ENCODE data around the gene PPP1R16B. TPM values are rescaled to one million over a fixed set of nuclear protein-coding genes. Genes with fewer than 3 reads are reported as not detected.
A peak's percentile ranks its signal among the peaks of the same experiment; 100 is the strongest.

The PPP1R16B gene
- polyA plus RNA-seq, 4 donors: 0.89 to 11.9 (median 3.7) TPM

GRCh38 chr20:38842026-38842425 is 36.5 kb downstream of the PPP1R16B start:
- WGBS, 3 donors: 49 to 86% (median 75%) methylated on average over 1 of the region's 1 CpG
- H3K27ac ChIP-seq (ENCODE audit: low read depth in 1 of 3, low read length in 2 of 3): peak overlapping the region in 2 of 3 donors; percentile 36 to 76
- DNase-seq (peak in 1 of 2 donors; percentile 21), FAIRE-seq (no peak)
- peaks cover 0 to 6% (median 0%) of the 10 kb centered on the region in 3 donors for H3K4me1 ChIP-seq (ENCODE audit: control insufficient read depth in 3 of 3, insufficient read depth in 2 of 3, low read depth in 1 of 3, low read length in 2 of 3)
- no peak overlapping the region for H3K4me3 ChIP-seq (ENCODE audit: low read depth in 1 of 3, low read length in 3 of 3)
- no peaks in the 10 kb centered on the region for H3K9me3 ChIP-seq (ENCODE audit: control insufficient read depth in 2 of 2, insufficient read depth in 1 of 2, low read depth in 1 of 2, low read length in 1 of 2)
- peaks cover 0 to 4% (median 0%) of the 10 kb centered on the region in 3 donors for H3K27me3 ChIP-seq (ENCODE audit: control insufficient read depth in 3 of 3, insufficient read depth in 3 of 3, low read length in 3 of 3)
- no peaks in the 10 kb centered on the region for H3K36me3 ChIP-seq (ENCODE audit: control insufficient read depth in 3 of 3, insufficient read depth in 2 of 3, low read depth in 1 of 3, low read length in 3 of 3)

- FAIRE-seq (no peak), DNase-seq (no peak)
- Histone ChIP-seq H3K4me1 (ENCODE audit: control insufficient read depth in 3 of 3, insufficient read depth in 2 of 3, low read depth in 1 of 3, low read length in 2 of 3) (peaks cover 0 to 6% (median 0%) of the 10 kb centered on the region in 3 donors), H3K4me3 (ENCODE audit: low read depth in 1 of 3, low read length in 3 of 3) (no peak overlapping the region), H3K36me3 (ENCODE audit: control insufficient read depth in 3 of 3, insufficient read depth in 2 of 3, low read depth in 1 of 3, low read length in 3 of 3) (no peaks in the 10 kb centered on the region), H3K27ac (ENCODE audit: low read depth in 1 of 3, low read length in 2 of 3) (no peak overlapping the region), H3K27me3 (ENCODE audit: control insufficient read depth in 3 of 3, insufficient read depth in 3 of 3, low read length in 3 of 3) (peaks cover 0 to 4% (median 0%) of the 10 kb centered on the region in 3 donors), H3K9me3 (ENCODE audit: control insufficient read depth in 2 of 2, insufficient read depth in 1 of 2, low read depth in 1 of 2, low read length in 1 of 2) (no peaks in the 10 kb centered on the region)
- 50 to 75% (median 58%) methylated on average over 1 of the region's 1 CpG for WGBS, 3 donors
Measured at GRCh38 chr20:38842558-38842981, 37.1 kb downstream of the PPP1R16B start.

GRCh38 chr20:38843346-38843745 is 37.8 kb downstream of the PPP1R16B start:
- H3K4me1 ChIP-seq (ENCODE audit: control insufficient read depth in 3 of 3, insufficient read depth in 2 of 3, low read depth in 1 of 3, low read length in 2 of 3): peaks cover 0 to 6% (median 0%) of the 10 kb centered on the region in 3 donors
- 42 to 56% (median 55%) methylated on average over 3 of the region's 3 CpGs for WGBS, 3 donors
- no peaks in the 10 kb centered on the region for H3K9me3 ChIP-seq (ENCODE audit: control insufficient read depth in 2 of 2, insufficient read depth in 1 of 2, low read depth in 1 of 2, low read length in 1 of 2)
- H3K27ac ChIP-seq (ENCODE audit: low read depth in 1 of 3, low read length in 2 of 3): peak overlapping the region in 1 of 3 donors; percentile 36
- H3K36me3 ChIP-seq (ENCODE audit: control insufficient read depth in 3 of 3, insufficient read depth in 2 of 3, low read depth in 1 of 3, low read length in 3 of 3): no peaks in the 10 kb centered on the region
- peaks cover 0 to 4% (median 0%) of the 10 kb centered on the region in 3 donors for H3K27me3 ChIP-seq (ENCODE audit: control insufficient read depth in 3 of 3, insufficient read depth in 3 of 3, low read length in 3 of 3)
- DNase-seq (no peak), FAIRE-seq (no peak)
- no peak overlapping the region for H3K4me3 ChIP-seq (ENCODE audit: low read depth in 1 of 3, low read length in 3 of 3)

GRCh38 chr20:38844963-38845362 is 39.5 kb downstream of the PPP1R16B start:
- Histone ChIP-seq H3K4me1 (ENCODE audit: control insufficient read depth in 3 of 3, insufficient read depth in 2 of 3, low read depth in 1 of 3, low read length in 2 of 3) (peaks cover 0 to 6% (median 0%) of the 10 kb centered on the region in 3 donors), H3K27ac (ENCODE audit: low read depth in 1 of 3, low read length in 2 of 3) (no peak overlapping the region), H3K36me3 (ENCODE audit: control insufficient read depth in 3 of 3, insufficient read depth in 2 of 3, low read depth in 1 of 3, low read length in 3 of 3) (no peaks in the 10 kb centered on the region), H3K4me3 (ENCODE audit: low read depth in 1 of 3, low read length in 3 of 3) (no peak overlapping the region), H3K27me3 (ENCODE audit: control insufficient read depth in 3 of 3, insufficient read depth in 3 of 3, low read length in 3 of 3) (peaks cover 0 to 4% (median 0%) of the 10 kb centered on the region in 3 donors), H3K9me3 (ENCODE audit: control insufficient read depth in 2 of 2, insufficient read depth in 1 of 2, low read depth in 1 of 2, low read length in 1 of 2) (no peaks in the 10 kb centered on the region)
- DNase-seq (no peak), FAIRE-seq (no peak)
- 54 to 66% (median 64%) methylated on average over 4 of the region's 4 CpGs for WGBS, 3 donors

- FAIRE-seq: no peak
Measured at GRCh38 chr20:38847840-38848239, 42.3 kb downstream of the PPP1R16B start.

GRCh38 chr20:38853759-38854158 is 48.3 kb downstream of the PPP1R16B start:
- no peaks in the 10 kb centered on the region for H3K27me3 ChIP-seq (ENCODE audit: control insufficient read depth in 3 of 3, insufficient read depth in 3 of 3, low read length in 3 of 3)
- H3K4me1 ChIP-seq (ENCODE audit: control insufficient read depth in 3 of 3, insufficient read depth in 2 of 3, low read depth in 1 of 3, low read length in 2 of 3): peaks cover 0 to under 1% (median 0%) of the 10 kb centered on the region in 3 donors
- WGBS, 3 donors: 90 to 94% (median 92%) methylated on average over 8 of the region's 8 CpGs
- FAIRE-seq: no peak
- no peak overlapping the region for H3K27ac ChIP-seq (ENCODE audit: low read depth in 1 of 3, low read length in 2 of 3)
- no peaks in the 10 kb centered on the region for H3K9me3 ChIP-seq (ENCODE audit: control insufficient read depth in 2 of 2, insufficient read depth in 1 of 2, low read depth in 1 of 2, low read length in 1 of 2)
- H3K36me3 ChIP-seq (ENCODE audit: control insufficient read depth in 3 of 3, insufficient read depth in 2 of 3, low read depth in 1 of 3, low read length in 3 of 3): no peaks in the 10 kb centered on the region
- H3K4me3 ChIP-seq (ENCODE audit: low read depth in 1 of 3, low read length in 3 of 3): no peak overlapping the region
- no peak for DNase-seq

More at GRCh38 chr20:38847840-38848239, 42.3 kb downstream of the PPP1R16B start:
- Histone ChIP-seq H3K4me1 (ENCODE audit: control insufficient read depth in 3 of 3, insufficient read depth in 2 of 3, low read depth in 1 of 3, low read length in 2 of 3) (peaks cover 0 to 2% (median 0%) of the 10 kb centered on the region in 3 donors), H3K9me3 (ENCODE audit: control insufficient read depth in 2 of 2, insufficient read depth in 1 of 2, low read depth in 1 of 2, low read length in 1 of 2) (no peaks in the 10 kb centered on the region), H3K27me3 (ENCODE audit: control insufficient read depth in 3 of 3, insufficient read depth in 3 of 3, low read length in 3 of 3) (peaks cover 0 to 4% (median 0%) of the 10 kb centered on the region in 3 donors), H3K27ac (ENCODE audit: low read depth in 1 of 3, low read length in 2 of 3) (no peak overlapping the region), H3K36me3 (ENCODE audit: control insufficient read depth in 3 of 3, insufficient read depth in 2 of 3, low read depth in 1 of 3, low read length in 3 of 3) (no peaks in the 10 kb centered on the region), H3K4me3 (ENCODE audit: low read depth in 1 of 3, low read length in 3 of 3) (no peak overlapping the region)
- no peak for DNase-seq
- WGBS, 3 donors: 44 to 86% (median 56%) methylated on average over 1 of the region's 1 CpG

- H3K27me3 ChIP-seq (ENCODE audit: control insufficient read depth in 3 of 3, insufficient read depth in 3 of 3, low read length in 3 of 3): no peaks in the 10 kb centered on the region
- DNase-seq (no peak), FAIRE-seq (no peak)
- peaks cover 0 to 2% (median 0%) of the 10 kb centered on the region in 3 donors for H3K4me1 ChIP-seq (ENCODE audit: control insufficient read depth in 3 of 3, insufficient read depth in 2 of 3, low read depth in 1 of 3, low read length in 2 of 3)
- no peak overlapping the region for H3K4me3 ChIP-seq (ENCODE audit: low read depth in 1 of 3, low read length in 3 of 3)
- 52 to 77% (median 63%) methylated on average over 3 of the region's 3 CpGs for WGBS, 3 donors
- no peaks in the 10 kb centered on the region for H3K9me3 ChIP-seq (ENCODE audit: control insufficient read depth in 2 of 2, insufficient read depth in 1 of 2, low read depth in 1 of 2, low read length in 1 of 2)
- no peak overlapping the region for H3K27ac ChIP-seq (ENCODE audit: low read depth in 1 of 3, low read length in 2 of 3)
- H3K36me3 ChIP-seq (ENCODE audit: control insufficient read depth in 3 of 3, insufficient read depth in 2 of 3, low read depth in 1 of 3, low read length in 3 of 3): no peaks in the 10 kb centered on the region
Measured at GRCh38 chr20:38854654-38855066, 49.2 kb downstream of the PPP1R16B start.

- Histone ChIP-seq H3K4me1 (ENCODE audit: control insufficient read depth in 3 of 3, insufficient read depth in 2 of 3, low read depth in 1 of 3, low read length in 2 of 3) (peaks cover 0 to 2% (median 0%) of the 10 kb centered on the region in 3 donors), H3K36me3 (ENCODE audit: control insufficient read depth in 3 of 3, insufficient read depth in 2 of 3, low read depth in 1 of 3, low read length in 3 of 3) (no peaks in the 10 kb centered on the region), H3K27me3 (ENCODE audit: control insufficient read depth in 3 of 3, insufficient read depth in 3 of 3, low read length in 3 of 3) (no peaks in the 10 kb centered on the region), H3K27ac (ENCODE audit: low read depth in 1 of 3, low read length in 2 of 3) (no peak overlapping the region), H3K9me3 (ENCODE audit: control insufficient read depth in 2 of 2, insufficient read depth in 1 of 2, low read depth in 1 of 2, low read length in 1 of 2) (no peaks in the 10 kb centered on the region), H3K4me3 (ENCODE audit: low read depth in 1 of 3, low read length in 3 of 3) (no peak overlapping the region)
- FAIRE-seq (no peak), DNase-seq (no peak)
- WGBS, 3 donors: 82 to 93% (median 89%) methylated on average over 5 of the region's 5 CpGs
Measured at GRCh38 chr20:38855356-38855755, 49.9 kb downstream of the PPP1R16B start.

GRCh38 chr20:38856570-38856969 is 51.1 kb downstream of the PPP1R16B start:
- no peak for DNase-seq
- H3K4me1 ChIP-seq (ENCODE audit: control insufficient read depth in 3 of 3, insufficient read depth in 2 of 3, low read depth in 1 of 3, low read length in 2 of 3): peaks cover 0 to 4% (median 0%) of the 10 kb centered on the region in 3 donors
- H3K4me3 ChIP-seq (ENCODE audit: low read depth in 1 of 3, low read length in 3 of 3): no peak overlapping the region
- WGBS, 3 donors: 86 to 94% (median 90%) methylated on average over 2 of the region's 2 CpGs
- no peak overlapping the region for H3K27ac ChIP-seq (ENCODE audit: low read depth in 1 of 3, low read length in 2 of 3)
- no peaks in the 10 kb centered on the region for H3K9me3 ChIP-seq (ENCODE audit: control insufficient read depth in 2 of 2, insufficient read depth in 1 of 2, low read depth in 1 of 2, low read length in 1 of 2)
- no peak for FAIRE-seq
- no peaks in the 10 kb centered on the region for H3K27me3 ChIP-seq (ENCODE audit: control insufficient read depth in 3 of 3, insufficient read depth in 3 of 3, low read length in 3 of 3)
- H3K36me3 ChIP-seq (ENCODE audit: control insufficient read depth in 3 of 3, insufficient read depth in 2 of 3, low read depth in 1 of 3, low read length in 3 of 3): no peaks in the 10 kb centered on the region

Data from small intestine (tissue), 7 donors.